AG09319 (cell line): ENCODE data around the gene CGA.

Experiments used
- DNase-seq: peaks from one replicate; pipeline ENCODE4 v3.0.0-alpha.2; 2010; ENCODE audit warnings: low read depth; ENCODE audit errors: extremely low read depth
- TF ChIP-seq, protein P1 (sequence below): IDR thresholded peaks from 2 replicates; pipeline ENCODE4 v1.5.1; 2011; ENCODE audit warnings: low read depth, mild to moderate bottlenecking, inconsistent platforms, low read length, moderate library complexity

CGA gene

DNA sequence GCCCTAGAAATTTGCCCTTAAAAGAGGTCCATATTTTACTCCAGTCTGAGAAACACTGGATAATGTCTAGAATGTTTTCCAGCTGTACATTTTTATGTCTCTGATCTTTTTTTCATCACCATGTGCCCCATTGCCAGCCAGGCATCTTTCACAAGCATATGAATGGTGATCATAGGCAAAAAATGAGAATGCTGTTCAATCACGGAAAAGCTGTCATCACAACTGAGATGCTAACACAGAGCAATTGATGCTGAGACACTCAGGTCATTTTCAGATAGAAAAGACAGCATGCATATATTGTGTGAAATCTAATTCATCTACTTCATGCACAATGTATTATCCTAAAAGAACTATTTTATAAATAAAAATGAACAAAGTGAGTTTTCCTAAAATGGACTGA is 41.6 kb downstream of the CGA start:
- TF ChIP-seq, protein P1, sequence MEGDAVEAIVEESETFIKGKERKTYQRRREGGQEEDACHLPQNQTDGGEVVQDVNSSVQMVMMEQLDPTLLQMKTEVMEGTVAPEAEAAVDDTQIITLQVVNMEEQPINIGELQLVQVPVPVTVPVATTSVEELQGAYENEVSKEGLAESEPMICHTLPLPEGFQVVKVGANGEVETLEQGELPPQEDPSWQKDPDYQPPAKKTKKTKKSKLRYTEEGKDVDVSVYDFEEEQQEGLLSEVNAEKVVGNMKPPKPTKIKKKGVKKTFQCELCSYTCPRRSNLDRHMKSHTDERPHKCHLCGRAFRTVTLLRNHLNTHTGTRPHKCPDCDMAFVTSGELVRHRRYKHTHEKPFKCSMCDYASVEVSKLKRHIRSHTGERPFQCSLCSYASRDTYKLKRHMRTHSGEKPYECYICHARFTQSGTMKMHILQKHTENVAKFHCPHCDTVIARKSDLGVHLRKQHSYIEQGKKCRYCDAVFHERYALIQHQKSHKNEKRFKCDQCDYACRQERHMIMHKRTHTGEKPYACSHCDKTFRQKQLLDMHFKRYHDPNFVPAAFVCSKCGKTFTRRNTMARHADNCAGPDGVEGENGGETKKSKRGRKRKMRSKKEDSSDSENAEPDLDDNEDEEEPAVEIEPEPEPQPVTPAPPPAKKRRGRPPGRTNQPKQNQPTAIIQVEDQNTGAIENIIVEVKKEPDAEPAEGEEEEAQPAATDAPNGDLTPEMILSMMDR: no peak
- DNase-seq: no peak

DNA sequence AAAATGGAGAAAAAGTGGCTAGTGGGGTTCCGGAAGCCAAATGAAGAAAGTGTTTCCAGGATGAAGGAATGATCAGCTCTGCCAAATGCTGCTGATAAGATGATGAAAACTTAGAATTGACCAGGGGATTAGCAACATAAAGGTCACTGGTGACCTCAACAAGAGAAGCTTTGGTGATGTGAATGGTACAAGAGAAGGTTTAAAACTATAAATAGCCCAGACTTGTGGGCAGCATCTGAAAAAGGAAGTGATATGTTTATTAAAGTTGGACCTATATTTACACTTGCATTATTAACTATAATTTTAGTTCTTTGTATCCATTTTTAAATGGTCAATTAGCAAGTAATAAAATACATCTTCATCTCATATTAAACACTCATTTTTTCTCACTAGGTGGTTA is 45.1 kb downstream of the CGA start:
- DNase-seq: no peak
- TF ChIP-seq, protein P1: no peak

DNA sequence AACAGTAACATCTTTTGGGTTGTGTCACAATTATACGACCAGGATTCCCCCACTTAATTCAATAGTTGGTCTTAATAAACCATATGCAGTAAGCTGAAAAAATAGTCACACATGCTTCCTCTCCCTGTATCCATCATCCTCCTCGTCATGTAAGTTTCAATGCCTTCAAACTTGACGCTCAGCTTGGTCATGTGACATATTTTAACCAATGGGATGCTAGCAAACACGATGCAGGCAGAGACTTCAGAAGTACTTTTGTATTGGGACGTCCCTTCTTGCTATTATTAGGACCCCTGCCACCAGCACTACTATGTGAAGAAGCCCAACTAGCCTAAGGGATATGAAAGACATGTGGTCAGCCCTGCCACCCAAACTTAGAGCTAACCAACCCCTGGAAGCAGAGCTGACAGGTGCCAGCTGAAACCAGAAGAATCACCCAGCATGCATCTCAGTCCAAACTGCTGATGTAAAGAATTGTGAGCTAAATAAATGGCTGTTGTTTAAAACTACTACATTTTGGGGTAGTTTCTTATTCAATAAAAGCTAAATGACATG is 49.3 kb downstream of the CGA start:
- TF ChIP-seq, protein P1: no peak
- DNase-seq: no peak

DNA sequence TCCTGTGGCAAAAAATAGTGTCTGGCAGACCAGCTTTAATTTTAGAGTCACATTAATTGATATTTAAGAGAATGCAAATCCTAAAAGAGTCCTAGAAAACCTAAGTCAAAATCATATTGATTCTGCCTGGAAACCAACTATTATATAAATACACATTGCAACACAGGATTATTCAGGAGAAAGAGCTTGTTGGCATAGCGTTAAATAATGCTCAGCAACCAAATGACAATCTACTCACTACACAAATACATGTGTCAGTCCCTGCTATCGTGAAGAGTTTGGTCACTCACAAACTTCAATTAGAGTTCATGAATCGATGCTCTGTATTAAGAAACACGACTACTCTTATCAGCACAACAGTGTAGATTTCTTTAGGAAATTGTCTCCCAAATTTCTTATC is 54.2 kb downstream of the CGA start:
- DNase-seq: no peak
- TF ChIP-seq, protein P1: no peak
